Endothelial cell of umbilical vein (primary cell): Measurements from ENCODE around the gene CLTB. TPM values are rescaled to one million over a fixed set of nuclear protein-coding genes. Genes with fewer than 3 reads are reported as not detected.

Source experiments
- BruUV-seq: library from RNA; stranded (reverse); fragments of 400-500 nt; replicated peaks from 2 replicates; lab custom pipeline; 2021; lab: Mats Ljungman, UMichigan
- CTCF ChIA-PET: fragments of 300-600, 350-600 bp; sonication (Branson Sonifier 250); formaldehyde crosslinking; loops from one replicate; lab custom pipeline; 2021; ENCODE audit warnings: antibody characterized with exemption, inconsistent platforms; lab: Charles Lee
- POLR2A ChIA-PET: fragments of 300-600, 350-600 bp; sonication (Branson Sonifier 250); formaldehyde crosslinking; loops from one replicate; lab custom pipeline; 2021; ENCODE audit warnings: antibody characterized with exemption, inconsistent platforms; lab: Charles Lee
- DNase-seq: peaks from one replicate; pipeline ENCODE4 v3.0.0-alpha.2; 2011; ENCODE audit warnings: low read depth, low spot score
- FAIRE-seq: peaks from 2 replicates; lab custom pipeline; 2011; peaks lifted over from hg19 to GRCh38; lab: Jason Lieb, UNC
- H2AFZ ChIP-seq: 2 replicates; pipeline ENCODE4 v1.6.0; 2012; ENCODE audit warnings: low read depth, low read length, control low read depth, inconsistent platforms
- H3K27ac ChIP-seq: 2 replicates; pipeline ENCODE4 v1.5.1; 2011; ENCODE audit warnings: low read depth, mild to moderate bottlenecking, control low read depth, low read length, moderate library complexity; ENCODE audit not compliant: insufficient read depth
- H3K27me3 ChIP-seq, 2 experiments: 2 replicates each; pipeline versions ENCODE4 v1.6.0 to v1.6.1; 2011; ENCODE audit warnings: low read length in 2 of 2, mixed read lengths in 1 of 2; ENCODE audit not compliant: control insufficient read depth in 2 of 2, insufficient read depth in 2 of 2
- H3K36me3 ChIP-seq, 2 experiments: 2 replicates in 1 of 2; 3 replicates in 1 of 2; pipeline ENCODE4 v1.5.1; 2011; ENCODE audit warnings: low read length in 2 of 2, mild to moderate bottlenecking in 1 of 2, moderate library complexity in 1 of 2; ENCODE audit not compliant: control insufficient read depth in 2 of 2, insufficient read depth in 2 of 2; ENCODE audit errors: extremely low read depth in 1 of 2
- H3K4me1 ChIP-seq: 3 replicates; pipeline ENCODE4 v1.5.1; 2011; ENCODE audit warnings: mild to moderate bottlenecking, low read length; ENCODE audit not compliant: control insufficient read depth, insufficient read depth; ENCODE audit errors: extremely low read depth
- H3K4me2 ChIP-seq: 2 replicates; pipeline ENCODE4 v1.6.1; 2011; ENCODE audit warnings: low read length, control low read depth, mixed read lengths; ENCODE audit not compliant: insufficient read depth
- H3K4me3 ChIP-seq, 3 experiments: fragments of 200-600 bp in 1 of 3; sonication (generic), shearing (Covaris generic) in 1 of 3; replicated peaks in 1 of 3; 2 replicates each; pipeline ENCODE4 v1.5.1; 2011 to 2016; ENCODE audit warnings: control low read depth in 3 of 3, low read length in 3 of 3, mild to moderate bottlenecking in 2 of 3, inconsistent platforms in 1 of 3, low read depth in 1 of 3, moderate library complexity in 1 of 3; ENCODE audit not compliant: insufficient read depth in 1 of 3
- H3K79me2 ChIP-seq: 2 replicates; pipeline ENCODE4 v1.6.0; 2012; ENCODE audit warnings: low read length, inconsistent platforms; ENCODE audit not compliant: control insufficient read depth, insufficient read depth
- H3K9ac ChIP-seq: replicated peaks from 2 replicates; pipeline ENCODE3; 2011; ENCODE audit warnings: low read length, control low read depth; ENCODE audit not compliant: insufficient read depth; ENCODE audit errors: extremely low read depth
- H3K9me1 ChIP-seq: replicated peaks from 3 replicates; pipeline ENCODE4 v1.6.0; 2011; ENCODE audit warnings: mild to moderate bottlenecking, low read length; ENCODE audit not compliant: control insufficient read depth, insufficient read depth; ENCODE audit errors: extremely low read depth
- H3K9me3 ChIP-seq: replicated peaks from 2 replicates; pipeline ENCODE4 v1.5.1; 2012; ENCODE audit warnings: low read length, inconsistent platforms; ENCODE audit not compliant: control insufficient read depth, insufficient read depth
- H4K20me1 ChIP-seq: replicated peaks from 2 replicates; pipeline ENCODE3; 2011; ENCODE audit warnings: mild to moderate bottlenecking, low read length; ENCODE audit not compliant: control insufficient read depth, insufficient read depth; ENCODE audit errors: extremely low read depth
- EZH2 ChIP-seq: IDR thresholded peaks from 2 replicates; pipeline ENCODE4 v1.6.1; 2012; ENCODE audit warnings: borderline replicate concordance, low read depth, mild to moderate bottlenecking, moderate library complexity, low read length, inconsistent platforms; ENCODE audit not compliant: severe bottlenecking
- FOS ChIP-seq: IDR thresholded peaks from 2 replicates; pipeline ENCODE4 v1.6.1; 2011; ENCODE audit warnings: mild to moderate bottlenecking, low read length, moderate library complexity, borderline replicate concordance; ENCODE audit not compliant: insufficient read depth
- POLR2A ChIP-seq: IDR thresholded peaks from 2 replicates; pipeline ENCODE4 v1.6.1; 2012; ENCODE audit warnings: low read depth, mild to moderate bottlenecking, control low read depth, low read length
- POLR2AphosphoS5 ChIP-seq: IDR thresholded peaks from 2 replicates; pipeline ENCODE4 v1.6.1; 2012; ENCODE audit warnings: low read depth, mild to moderate bottlenecking, control low read depth, low read length, moderate library complexity; ENCODE audit not compliant: insufficient read depth
- dilution Hi-C: fragments of 300-500 bp; cut with MboI; formaldehyde crosslinking; loops from one replicate; pipeline ENCODE4 v1.15.0; 2019; ENCODE audit warnings: low sequenced_read_pairs; ENCODE audit not compliant: extremely low pct_ligation_motif_present
- intact Hi-C: fragments of 100-400 bp; cut with micrococcal nuclease; formaldehyde crosslinking; loops from one replicate; pipeline ENCODE4 v1.10.0; 2022
- polyA plus RNA-seq, 4 experiments: library from polyadenylated mRNA; depleted of rRNA in 3 of 4; stranded (reverse) in 3 of 4; unstranded in 1 of 4; fragments of >200 nt; gene quantifications; 2 replicates each; pipeline versions ENCODE4 v1.2.1 to v1.2.3, GENCODE V29; 2011 to 2012; ENCODE audit warnings: missing spikeins in 1 of 4
- total RNA-seq: library from RNA; stranded (reverse); gene quantifications from 2 replicates; pipeline ENCODE4 v1.2.3, GENCODE V29; 2021

Gene CLTB
- total and polyA plus RNA-seq, 2 donors (not counting 3 experiments of a cell fraction or from before 2014, with no cell fraction given): 73.2 to 111 TPM

- TF ChIP-seq POLR2A (peak; percentile 72), FOS (no peak), EZH2 (no peak), POLR2AphosphoS5 (peak; percentile 86)
- dilution Hi-C loops (no loop called here), intact Hi-C loops (loop anchor here (1.0 to 10.0 kb wide), 2 partner anchors 27 to 1205 kb away; partner anchors contain the start of genes CLTB and TMED9)
- peak overlapping the region; percentile 87 for H3K9ac ChIP-seq
- no peaks in the 10 kb centered on the region for H3K27me3 ChIP-seq
- peaks cover 9 to 13% of the 10 kb centered on the region in 2 experiments for H3K36me3 ChIP-seq
- no peaks in the 10 kb centered on the region for H3K9me1 ChIP-seq
- H3K79me2 ChIP-seq: peaks cover 34% of the 10 kb centered on the region
- POLR2A ChIA-PET: no interaction called here
- CTCF ChIA-PET: interaction anchor here (1.5 kb wide), 1 partner anchor 26 kb away, joined by 4 read pairs; no protein-coding TSS in a partner anchor
- no peak for DNase-seq
- H3K4me2 ChIP-seq: peak overlapping the region; percentile 87
- peak overlapping the region; percentile 64 to 81 (median 65) for H3K4me3 ChIP-seq
- no peaks in the 10 kb centered on the region for H3K9me3 ChIP-seq
- H4K20me1 ChIP-seq: no peaks in the 10 kb centered on the region
- peak overlapping the region; percentile 79 for H3K27ac ChIP-seq
- peak overlapping the region; percentile 85 for H2AFZ ChIP-seq
- TSS peak; percentile 94 for BruUV-seq
- no peak for FAIRE-seq
- peaks cover 14% of the 10 kb centered on the region for H3K4me1 ChIP-seq
Observed at GRCh38 chr5:176389135-176390123, 26.9 kb downstream of the CLTB start.
